Keratinocyte (primary cell): ENCODE data around the gene ARPP19. TPM values are rescaled to one million over a fixed set of nuclear protein-coding genes. Genes with fewer than 3 reads are reported as not detected.

Experiments
- DNase-seq: peaks from one replicate; pipeline ENCODE4 v3.0.0-alpha.2; 2011; ENCODE audit warnings: low read depth, missing footprints, low spot score
- FAIRE-seq: peaks from 2 replicates; lab custom pipeline; 2011; peaks lifted over from hg19 to GRCh38; lab: Jason Lieb, UNC
- H2AFZ ChIP-seq: 2 replicates; pipeline ENCODE4 v1.6.0; 2012; ENCODE audit warnings: low read length, control low read depth, inconsistent platforms; ENCODE audit not compliant: control insufficient read depth
- H3K27ac ChIP-seq: 2 replicates; pipeline ENCODE4 v1.5.1; 2011; ENCODE audit warnings: low read length; ENCODE audit not compliant: control insufficient read depth, insufficient read depth
- H3K27me3 ChIP-seq: 3 replicates; pipeline ENCODE4 v1.6.0; 2011; ENCODE audit warnings: low read length; ENCODE audit not compliant: control insufficient read depth, insufficient read depth; ENCODE audit errors: extremely low read depth
- H3K36me3 ChIP-seq, 2 experiments: 2 replicates in 1 of 2; 3 replicates in 1 of 2; pipeline ENCODE4 v1.5.1; 2011; ENCODE audit warnings: low read length in 2 of 2, mild to moderate bottlenecking in 1 of 2; ENCODE audit not compliant: control insufficient read depth in 2 of 2, insufficient read depth in 2 of 2; ENCODE audit errors: extremely low read depth in 1 of 2
- H3K4me1 ChIP-seq: 3 replicates; pipeline ENCODE4 v1.5.1; 2011; ENCODE audit warnings: low read length; ENCODE audit not compliant: control insufficient read depth, insufficient read depth; ENCODE audit errors: extremely low read depth
- H3K4me2 ChIP-seq: 3 replicates; pipeline ENCODE4 v1.6.0; 2011; ENCODE audit warnings: low read depth, low read length; ENCODE audit not compliant: control insufficient read depth, insufficient read depth; ENCODE audit errors: extremely low read depth
- H3K4me3 ChIP-seq, 3 experiments: fragments of 200-600 bp in 1 of 3; sonication (generic) in 1 of 3; 2 replicates in 2 of 3; 3 replicates in 1 of 3; pipeline ENCODE4 v1.5.1; 2011 to 2016; ENCODE audit warnings: low read length in 3 of 3, mild to moderate bottlenecking in 3 of 3, control low read depth in 2 of 3, inconsistent platforms in 1 of 3, low read depth in 1 of 3, mixed read lengths in 1 of 3, mixed run types in 1 of 3, moderate library complexity in 1 of 3; ENCODE audit not compliant: control insufficient read depth in 2 of 3, insufficient read depth in 2 of 3; ENCODE audit errors: extremely low read depth in 1 of 3
- H3K79me2 ChIP-seq: 2 replicates; pipeline ENCODE4 v1.6.0; 2012; ENCODE audit warnings: low read length; ENCODE audit not compliant: control insufficient read depth, insufficient read depth
- H3K9ac ChIP-seq: 3 replicates; pipeline ENCODE4 v1.6.0; 2011; ENCODE audit warnings: low read length; ENCODE audit not compliant: control insufficient read depth, insufficient read depth; ENCODE audit errors: extremely low read depth
- H3K9me1 ChIP-seq: 3 replicates; pipeline ENCODE4 v1.6.0; 2011; ENCODE audit warnings: low read length; ENCODE audit not compliant: control insufficient read depth, insufficient read depth; ENCODE audit errors: extremely low read depth
- H3K9me3 ChIP-seq: 2 replicates; pipeline ENCODE4 v1.5.1; 2012; ENCODE audit warnings: low read depth, low read length; ENCODE audit not compliant: control insufficient read depth
- H4K20me1 ChIP-seq: 3 replicates; pipeline ENCODE4 v1.6.0; 2011; ENCODE audit warnings: low read length; ENCODE audit not compliant: control insufficient read depth, insufficient read depth; ENCODE audit errors: extremely low read depth
- EZH2 ChIP-seq: IDR thresholded peaks from one replicate; pipeline ENCODE4 v1.6.1; 2012; ENCODE audit warnings: inconsistent platforms, mild to moderate bottlenecking, low read length, moderate library complexity
- dilution Hi-C: fragments of 300-500 bp; cut with MboI; formaldehyde crosslinking; loops from one replicate; pipeline ENCODE4 v1.7.0; 2020; ENCODE audit warnings: low sequenced_read_pairs; ENCODE audit not compliant: extremely low pct_ligation_motif_present
- polyA plus RNA-seq, 5 experiments: library from polyadenylated mRNA; depleted of rRNA in 3 of 5; stranded (reverse) in 3 of 5; stranded (forward) in 1 of 5; unstranded in 1 of 5; fragments of >200 nt; gene quantifications; 1 replicate in 1 of 5; 2 replicates in 3 of 5; 3 replicates in 1 of 5; pipeline versions ENCODE4 v1.2.1 to v1.2.3, GENCODE V29; 2011 to 2012; ENCODE audit warnings: missing spikeins in 2 of 5, low read depth in 1 of 5, low replicate concordance in 1 of 5
- TF ChIP-seq, protein P1 (sequence below), 3 experiments: IDR thresholded peaks in 1 of 3; conservative IDR thresholded peaks in 1 of 3; optimal IDR thresholded peaks in 1 of 3; 2 replicates in 2 of 3; 3 replicates in 1 of 3; pipeline versions ENCODE3 to v1.5.1; 2011; ENCODE audit warnings: low read length in 3 of 3, mild to moderate bottlenecking in 3 of 3, moderate library complexity in 2 of 3, control low read depth in 1 of 3, inconsistent platforms in 1 of 3; ENCODE audit not compliant: insufficient read depth in 2 of 3; ENCODE audit errors: extremely low read depth in 1 of 3

The ARPP19 gene
- polyA plus RNA-seq, 1 donor (not counting 4 experiments of a cell fraction or from before 2014, with no cell fraction given): 128 TPM

DNA sequence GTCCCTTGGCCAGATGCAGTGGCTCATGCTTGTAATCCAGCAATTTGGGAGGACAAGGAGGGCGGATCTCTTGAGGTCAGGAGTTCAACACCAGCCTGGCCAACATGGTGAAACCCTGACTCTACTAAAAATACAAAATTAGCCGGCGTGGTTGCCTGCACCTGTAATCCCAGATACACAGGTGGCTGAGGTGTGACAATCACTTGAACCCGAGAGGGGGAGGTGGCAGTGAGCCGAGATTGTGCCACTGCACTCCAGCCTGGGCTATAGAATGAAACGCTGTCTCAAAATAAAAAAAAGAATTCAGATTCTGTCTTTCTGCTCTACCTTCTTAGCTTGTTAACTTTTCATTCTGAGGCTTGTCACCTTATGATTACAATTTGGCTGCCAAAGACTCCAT, 62.3 kb downstream of the ARPP19 start:
- H3K4me3 ChIP-seq: no peak overlapping the region
- peaks cover 3% of the 10 kb centered on the region for H3K9me1 ChIP-seq
- H3K9me3 ChIP-seq: no peaks in the 10 kb centered on the region
- H3K4me1 ChIP-seq: peaks cover 20% of the 10 kb centered on the region
- H3K27ac ChIP-seq: no peak overlapping the region
- H2AFZ ChIP-seq: no peak overlapping the region
- TF ChIP-seq, protein P1, sequence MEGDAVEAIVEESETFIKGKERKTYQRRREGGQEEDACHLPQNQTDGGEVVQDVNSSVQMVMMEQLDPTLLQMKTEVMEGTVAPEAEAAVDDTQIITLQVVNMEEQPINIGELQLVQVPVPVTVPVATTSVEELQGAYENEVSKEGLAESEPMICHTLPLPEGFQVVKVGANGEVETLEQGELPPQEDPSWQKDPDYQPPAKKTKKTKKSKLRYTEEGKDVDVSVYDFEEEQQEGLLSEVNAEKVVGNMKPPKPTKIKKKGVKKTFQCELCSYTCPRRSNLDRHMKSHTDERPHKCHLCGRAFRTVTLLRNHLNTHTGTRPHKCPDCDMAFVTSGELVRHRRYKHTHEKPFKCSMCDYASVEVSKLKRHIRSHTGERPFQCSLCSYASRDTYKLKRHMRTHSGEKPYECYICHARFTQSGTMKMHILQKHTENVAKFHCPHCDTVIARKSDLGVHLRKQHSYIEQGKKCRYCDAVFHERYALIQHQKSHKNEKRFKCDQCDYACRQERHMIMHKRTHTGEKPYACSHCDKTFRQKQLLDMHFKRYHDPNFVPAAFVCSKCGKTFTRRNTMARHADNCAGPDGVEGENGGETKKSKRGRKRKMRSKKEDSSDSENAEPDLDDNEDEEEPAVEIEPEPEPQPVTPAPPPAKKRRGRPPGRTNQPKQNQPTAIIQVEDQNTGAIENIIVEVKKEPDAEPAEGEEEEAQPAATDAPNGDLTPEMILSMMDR (optimal IDR thresholded peaks at IDR 0.05 in 1 of 3, IDR thresholded peaks at IDR 0.05 in 1 of 3, conservative IDR thresholded peaks at IDR 0.05 in 1 of 3; ENCODE audit: extremely low read depth in 1 of 3, insufficient read depth in 2 of 3, low read length in 3 of 3): no peak
- TF ChIP-seq EZH2: no peak
- FAIRE-seq: no peak
- H3K36me3 ChIP-seq: no peaks in the 10 kb centered on the region
- no peak overlapping the region for H3K9ac ChIP-seq
- H3K4me2 ChIP-seq: no peak overlapping the region
- no peak for DNase-seq
- H3K27me3 ChIP-seq: no peaks in the 10 kb centered on the region
- H4K20me1 ChIP-seq: no peaks in the 10 kb centered on the region
- dilution Hi-C loops: no loop called here
- peaks cover 63% of the 10 kb centered on the region for H3K79me2 ChIP-seq

DNA sequence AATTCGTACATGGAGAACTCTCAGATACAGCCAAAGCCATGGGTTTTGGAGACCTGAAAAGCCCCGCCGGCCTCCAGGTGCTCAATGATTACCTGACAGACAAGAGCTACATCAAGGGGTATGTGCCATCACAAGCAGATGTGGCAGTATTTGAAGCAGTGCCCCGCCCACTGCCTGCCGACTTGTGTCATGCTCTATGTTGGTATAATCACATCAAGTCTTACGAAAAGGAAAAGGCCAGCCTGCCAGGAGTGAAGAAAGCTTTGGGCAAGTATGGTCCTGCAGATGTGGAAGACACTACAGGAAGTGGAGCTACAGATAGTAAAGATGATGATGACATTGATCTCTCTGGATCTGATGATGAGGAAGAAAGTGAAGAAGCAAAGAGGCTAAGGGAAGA, 63.7 kb downstream of the ARPP19 start:
- H3K27ac ChIP-seq: peak overlapping the region; percentile 60
- FAIRE-seq (peak; percentile 55), DNase-seq (no peak)
- H3K9ac ChIP-seq: no peak overlapping the region
- no peaks in the 10 kb centered on the region for H3K36me3 ChIP-seq
- H2AFZ ChIP-seq: no peak overlapping the region
- H4K20me1 ChIP-seq: no peaks in the 10 kb centered on the region
- H3K79me2 ChIP-seq: peaks cover 56% of the 10 kb centered on the region
- H3K4me3 ChIP-seq: no peak overlapping the region
- peaks cover 20% of the 10 kb centered on the region for H3K4me1 ChIP-seq
- H3K9me3 ChIP-seq: no peaks in the 10 kb centered on the region
- no peaks in the 10 kb centered on the region for H3K27me3 ChIP-seq
- dilution Hi-C loops: no loop called here
- TF ChIP-seq, protein P1 (optimal IDR thresholded peaks at IDR 0.05 in 1 of 3, IDR thresholded peaks at IDR 0.05 in 1 of 3, conservative IDR thresholded peaks at IDR 0.05 in 1 of 3; ENCODE audit: extremely low read depth in 1 of 3, insufficient read depth in 2 of 3, low read length in 3 of 3): no peak
- TF ChIP-seq EZH2: no peak
- peaks cover 3% of the 10 kb centered on the region for H3K9me1 ChIP-seq
- peak overlapping the region; percentile 58 for H3K4me2 ChIP-seq
